SK-N-SH (cell line): ENCODE results near the gene MRPL27. TPM values are rescaled to one million over a fixed set of nuclear protein-coding genes. Genes with fewer than 3 reads are reported as not detected.

Source experiments
- CTCF ChIA-PET: fragments of 300-600, 350-600 bp; formaldehyde crosslinking; extraction: SDS; loops from one replicate; lab custom pipeline; 2021; lab: Yijun Ruan, JAX
- POLR2A ChIA-PET: fragments of 350-600 bp; sonication (Branson Sonifier 250); formaldehyde crosslinking; extraction: SDS; loops from one replicate; lab custom pipeline; 2020; ENCODE audit warnings: antibody characterized with exemption, inconsistent platforms; lab: Yijun Ruan, JAX
- DNase-seq: peaks from one replicate; pipeline ENCODE4 v3.0.0; 2012
- H2AFZ ChIP-seq: fragments of 200-600 bp; sonication (generic); 2 replicates; pipeline ENCODE4 v1.8.1; 2016; ENCODE audit warnings: antibody characterized with exemption, mild to moderate bottlenecking, low read depth
- H3F3A ChIP-seq: fragments of 200-600 bp; sonication (generic); replicated peaks from 2 replicates; pipeline ENCODE3; 2016; ENCODE audit warnings: antibody characterized with exemption, mild to moderate bottlenecking; ENCODE audit not compliant: insufficient read depth
- H3K27ac ChIP-seq, 2 experiments: fragments of 200-500 bp in 1 of 2; fragments of 200-600 bp in 1 of 2; sonication (Bioruptor generic) in 1 of 2; sonication (generic), shearing (Covaris generic) in 1 of 2; 2 replicates each; pipeline versions ENCODE4 v1.5.1 to v1.6.1; 2014 to 2016; ENCODE audit warnings: low read depth in 2 of 2, inconsistent platforms in 1 of 2, low read length in 1 of 2, mild to moderate bottlenecking in 1 of 2, mixed read lengths in 1 of 2
- H3K27me3 ChIP-seq: fragments of 200-600 bp; sonication (generic), shearing (Covaris generic); 2 replicates; pipeline ENCODE4 v1.6.1; 2016; ENCODE audit warnings: mixed run types; ENCODE audit not compliant: insufficient read depth
- H3K36me3 ChIP-seq, 2 experiments: fragments of 200-500 bp in 1 of 2; fragments of 200-600 bp in 1 of 2; sonication (Bioruptor generic) in 1 of 2; sonication (generic) in 1 of 2; replicated peaks in 1 of 2; 2 replicates each; pipeline versions ENCODE3 to v1.5.1; 2014 to 2016; ENCODE audit warnings: low read length in 1 of 2, mild to moderate bottlenecking in 1 of 2; ENCODE audit not compliant: insufficient read depth in 2 of 2, control insufficient read depth in 1 of 2
- H3K4me1 ChIP-seq, 2 experiments: fragments of 200-500 bp in 1 of 2; fragments of 200-600 bp in 1 of 2; sonication (Bioruptor generic) in 1 of 2; sonication (generic), shearing (Covaris generic) in 1 of 2; 2 replicates each; pipeline versions ENCODE4 v1.5.1 to v1.6.1; 2014 to 2016; ENCODE audit warnings: low read depth in 1 of 2, low read length in 1 of 2, mixed run types in 1 of 2; ENCODE audit not compliant: insufficient read depth in 2 of 2, control insufficient read depth in 1 of 2
- H3K4me2 ChIP-seq: fragments of 200-600 bp; sonication (generic), shearing (Covaris generic); 2 replicates; pipeline ENCODE4 v1.6.1; 2017; ENCODE audit warnings: mixed run types
- H3K4me3 ChIP-seq, 2 experiments: fragments of 200-500 bp in 1 of 2; fragments of 200-600 bp in 1 of 2; sonication (Bioruptor generic) in 1 of 2; sonication (generic), shearing (Covaris generic) in 1 of 2; 2 replicates each; pipeline versions ENCODE4 v1.5.1 to v1.8.1; 2014 to 2016; ENCODE audit warnings: low read depth in 2 of 2, inconsistent platforms in 1 of 2, low read length in 1 of 2, mild to moderate bottlenecking in 1 of 2, mixed read lengths in 1 of 2, moderate library complexity in 1 of 2
- H3K79me2 ChIP-seq: fragments of 200-600 bp; sonication (generic); 2 replicates; pipeline ENCODE4 v1.8.1; 2017; ENCODE audit warnings: mild to moderate bottlenecking; ENCODE audit not compliant: insufficient read depth
- H3K9ac ChIP-seq: fragments of 200-600 bp; sonication (generic); 2 replicates; pipeline ENCODE4 v1.6.1; 2017; ENCODE audit warnings: mixed run types
- H3K9me2 ChIP-seq: fragments of 200-600 bp; sonication (generic); 2 replicates; pipeline ENCODE4 v1.6.1; 2017; ENCODE audit warnings: mixed run types
- H3K9me3 ChIP-seq: fragments of 200-600 bp; sonication (generic); 2 replicates; pipeline ENCODE4 v1.6.1; 2017; ENCODE audit warnings: mixed run types, mild to moderate bottlenecking, moderate library complexity
- H4K20me1 ChIP-seq: fragments of 200-600 bp; sonication (generic); 2 replicates; pipeline ENCODE4 v1.6.1; 2017; ENCODE audit warnings: mild to moderate bottlenecking, mixed run types; ENCODE audit not compliant: insufficient read depth
- ELF1 ChIP-seq: IDR thresholded peaks from 2 replicates; pipeline ENCODE4 v1.4.0; 2012
- EP300 ChIP-seq, 2 experiments: IDR thresholded peaks; 2 replicates each; pipeline versions ENCODE4 v1.4.0 to v1.6.1; 2012; ENCODE audit warnings: borderline replicate concordance in 1 of 2, low read depth in 1 of 2, low read length in 1 of 2
- FOXJ3 ChIP-seq: sonication (generic); formaldehyde crosslinking; IDR thresholded peaks from 2 replicates; pipeline ENCODE4 v1.5.1; 2020; ENCODE audit warnings: mild to moderate bottlenecking, missing genetic modification reagents
- MXI1 ChIP-seq: IDR thresholded peaks from 2 replicates; pipeline ENCODE4 v1.6.1; 2012; ENCODE audit warnings: mild to moderate bottlenecking, low read depth, low read length, improper control_type of control experiment
- NRF1 ChIP-seq: IDR thresholded peaks from 2 replicates; pipeline ENCODE4 v1.6.1; 2012; ENCODE audit warnings: low read depth, mild to moderate bottlenecking, low read length
- POLR2AphosphoS5 ChIP-seq: IDR thresholded peaks from 2 replicates; pipeline ENCODE4 v1.6.1; 2012; ENCODE audit warnings: low read depth, low read length
- RCOR1 ChIP-seq: fragments of 150-350 bp; IDR thresholded peaks from 2 replicates; pipeline ENCODE4 v1.6.1; 2017; ENCODE audit warnings: antibody characterized with exemption, low read length
- RXRA ChIP-seq: IDR thresholded peaks from 2 replicates; pipeline ENCODE4 v1.4.0; 2012; ENCODE audit warnings: low read depth, mild to moderate bottlenecking, borderline replicate concordance
- TCF12 ChIP-seq: IDR thresholded peaks from 2 replicates; pipeline ENCODE4 v1.4.0; 2012
- TEAD4 ChIP-seq: IDR thresholded peaks from 2 replicates; pipeline ENCODE4 v1.4.0; 2012; ENCODE audit warnings: mild to moderate bottlenecking, borderline replicate concordance; ENCODE audit not compliant: insufficient read depth
- WGBS: methylation state at CpG from one replicate; pipeline ENCODE4 v1.1.6; 2017; ENCODE audit warnings: low lambda C conversion rate; 5-methylcytosine and 5-hydroxymethylcytosine counted together
- polyA plus RNA-seq, 3 experiments: library from polyadenylated mRNA; depleted of rRNA; stranded (reverse); fragments of >200 nt; gene quantifications; 2 replicates each; pipeline ENCODE4 v1.2.3, GENCODE V29; 2012
- TF ChIP-seq, protein P1 (sequence below): fragments of 150-350 bp; IDR thresholded peaks from 2 replicates; pipeline ENCODE4 v1.6.1; 2017; ENCODE audit warnings: antibody characterized with exemption, low read length, low read depth, borderline replicate concordance
- TF ChIP-seq, protein P2 (sequence below): IDR thresholded peaks from 2 replicates; pipeline ENCODE4 v1.4.0; 2012; ENCODE audit warnings: low read depth, borderline replicate concordance
- TF ChIP-seq, protein P3 (sequence below): IDR thresholded peaks from 2 replicates; pipeline ENCODE4 v1.4.0; 2012; ENCODE audit warnings: low read depth, borderline replicate concordance

Gene MRPL27
- polyA plus RNA-seq, 1 of the 3 experiments (the other 2 are of a cell fraction): 266 TPM

- H3K79me2 ChIP-seq: no peaks in the 10 kb centered on the region; the same call in 1 of the 2 replicates
- H3K9me3 ChIP-seq: no peaks in the 10 kb centered on the region
- no peak overlapping the region for H2AFZ ChIP-seq
- ChIA-PET POLR2A (interaction anchor here (0.9 to 2.7 kb wide), 2 partner anchors 9 to 18 kb away, joined by 3 to 12 read pairs; partner anchors contain the start of gene LRRC59), CTCF (interaction anchor here (0.9 to 2.5 kb wide), 8 partner anchors 11 to 179 kb away, joined by 3 to 17 read pairs (median 4); partner anchors contain the start of gene LRRC59)
- DNase-seq: no peak
- no peak for TF ChIP-seq EP300 (IDR thresholded peaks at IDR 0.05; ENCODE audit: borderline replicate concordance in 1 of 2, low read depth in 1 of 2, low read length in 1 of 2)
- no peak for TF ChIP-seq POLR2AphosphoS5
- TF ChIP-seq TEAD4: no peak
- TF ChIP-seq, protein P1, sequence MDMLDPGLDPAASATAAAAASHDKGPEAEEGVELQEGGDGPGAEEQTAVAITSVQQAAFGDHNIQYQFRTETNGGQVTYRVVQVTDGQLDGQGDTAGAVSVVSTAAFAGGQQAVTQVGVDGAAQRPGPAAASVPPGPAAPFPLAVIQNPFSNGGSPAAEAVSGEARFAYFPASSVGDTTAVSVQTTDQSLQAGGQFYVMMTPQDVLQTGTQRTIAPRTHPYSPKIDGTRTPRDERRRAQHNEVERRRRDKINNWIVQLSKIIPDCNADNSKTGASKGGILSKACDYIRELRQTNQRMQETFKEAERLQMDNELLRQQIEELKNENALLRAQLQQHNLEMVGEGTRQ: no peak
- no peak for TF ChIP-seq NRF1
- no peak for TF ChIP-seq FOXJ3 (CRISPR knock-in tag)
- no peak for TF ChIP-seq RXRA
- no peak for TF ChIP-seq TCF12
- WGBS: 94% methylated on average over 6 of the region's 6 CpGs
- H3K9me2 ChIP-seq: no peaks in the 10 kb centered on the region
- H3K4me1 ChIP-seq: peaks cover 0 to 12% of the 10 kb centered on the region in 2 experiments; a peak in 1 of 4 replicates
- no peak overlapping the region for H3K9ac ChIP-seq
- H3K27ac ChIP-seq: no peak overlapping the region
- no peaks in the 10 kb centered on the region for H3K27me3 ChIP-seq
- peaks cover 34% of the 10 kb centered on the region for H3F3A ChIP-seq
- H3K36me3 ChIP-seq: peaks cover 35 to 59% of the 10 kb centered on the region in 2 experiments
- no peak overlapping the region for H3K4me3 ChIP-seq
- H4K20me1 ChIP-seq: no peaks in the 10 kb centered on the region
- no peak overlapping the region for H3K4me2 ChIP-seq
Observed at GRCh38 chr17:50379351-50380132, 6.6 kb upstream of the MRPL27 start.

DNA sequence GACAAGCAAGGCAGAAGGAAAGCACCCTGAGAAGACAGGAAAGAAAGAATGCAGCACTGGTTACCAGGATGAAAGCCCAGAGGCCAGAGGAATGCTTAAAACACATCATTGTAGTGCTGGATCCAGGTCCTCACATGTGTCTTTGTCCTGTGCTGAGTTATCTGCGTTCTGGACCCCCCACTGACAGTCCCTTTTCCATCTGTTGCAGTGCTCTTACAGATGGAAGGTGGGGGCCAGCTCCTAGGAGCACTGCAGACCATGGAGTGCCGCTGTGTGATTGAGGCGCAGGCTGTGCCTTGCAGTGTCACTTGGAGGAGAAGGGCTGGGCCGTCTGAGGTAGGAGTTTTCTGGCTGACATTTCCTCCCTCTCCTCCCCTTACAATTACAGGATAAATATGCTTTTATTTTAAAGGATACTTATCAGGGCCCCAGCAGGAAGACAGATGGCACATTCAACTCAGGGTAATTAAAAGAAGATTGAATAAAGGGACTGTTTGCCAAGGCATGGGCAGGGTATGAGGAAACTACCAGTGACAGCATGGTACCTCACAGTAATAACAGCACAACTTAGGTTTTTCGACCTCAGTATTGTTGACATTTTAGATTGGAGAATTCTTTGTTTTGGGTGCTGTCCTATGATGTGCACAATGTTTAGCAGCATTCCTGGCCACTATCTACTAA, 3.0 kb upstream of the MRPL27 start:
- Histone ChIP-seq H3K4me1 (peaks cover 0 to 27% of the 10 kb centered on the region in 2 experiments; a peak in 2 of 4 replicates), H3K4me3 (no peak overlapping the region), H3K4me2 (no peak overlapping the region), H3K9me2 (no peaks in the 10 kb centered on the region), H3K9me3 (no peaks in the 10 kb centered on the region), H2AFZ (no peak overlapping the region), H3K27ac (peak overlapping the region in 1 of 2 experiments; percentile 35; a peak in 2 of 4 replicates), H3K36me3 (peaks cover 5 to 27% of the 10 kb centered on the region in 2 experiments), H3K27me3 (no peaks in the 10 kb centered on the region), H3F3A (peaks cover 13% of the 10 kb centered on the region), H3K79me2 (peaks cover 28% of the 10 kb centered on the region), H3K9ac (no peak overlapping the region), H4K20me1 (no peaks in the 10 kb centered on the region)
- TF ChIP-seq, protein P2, sequence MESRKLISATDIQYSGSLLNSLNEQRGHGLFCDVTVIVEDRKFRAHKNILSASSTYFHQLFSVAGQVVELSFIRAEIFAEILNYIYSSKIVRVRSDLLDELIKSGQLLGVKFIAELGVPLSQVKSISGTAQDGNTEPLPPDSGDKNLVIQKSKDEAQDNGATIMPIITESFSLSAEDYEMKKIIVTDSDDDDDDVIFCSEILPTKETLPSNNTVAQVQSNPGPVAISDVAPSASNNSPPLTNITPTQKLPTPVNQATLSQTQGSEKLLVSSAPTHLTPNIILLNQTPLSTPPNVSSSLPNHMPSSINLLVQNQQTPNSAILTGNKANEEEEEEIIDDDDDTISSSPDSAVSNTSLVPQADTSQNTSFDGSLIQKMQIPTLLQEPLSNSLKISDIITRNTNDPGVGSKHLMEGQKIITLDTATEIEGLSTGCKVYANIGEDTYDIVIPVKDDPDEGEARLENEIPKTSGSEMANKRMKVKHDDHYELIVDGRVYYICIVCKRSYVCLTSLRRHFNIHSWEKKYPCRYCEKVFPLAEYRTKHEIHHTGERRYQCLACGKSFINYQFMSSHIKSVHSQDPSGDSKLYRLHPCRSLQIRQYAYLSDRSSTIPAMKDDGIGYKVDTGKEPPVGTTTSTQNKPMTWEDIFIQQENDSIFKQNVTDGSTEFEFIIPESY: no peak
- no peak for TF ChIP-seq ELF1
- TF ChIP-seq RCOR1: 0 out of 2 replicates have a peak, but pooled peaks have one; percentile 14
- TF ChIP-seq MXI1: peak; percentile 46; the same call in 1 of the 2 replicates
- TF ChIP-seq, protein P3, sequence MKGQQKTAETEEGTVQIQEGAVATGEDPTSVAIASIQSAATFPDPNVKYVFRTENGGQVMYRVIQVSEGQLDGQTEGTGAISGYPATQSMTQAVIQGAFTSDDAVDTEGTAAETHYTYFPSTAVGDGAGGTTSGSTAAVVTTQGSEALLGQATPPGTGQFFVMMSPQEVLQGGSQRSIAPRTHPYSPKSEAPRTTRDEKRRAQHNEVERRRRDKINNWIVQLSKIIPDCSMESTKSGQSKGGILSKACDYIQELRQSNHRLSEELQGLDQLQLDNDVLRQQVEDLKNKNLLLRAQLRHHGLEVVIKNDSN: no peak
- POLR2A ChIA-PET: interaction anchor here (0.9 kb wide), 1 partner anchor 12 kb away, joined by 4 read pairs; no protein-coding TSS in a partner anchor
- CTCF ChIA-PET: interaction anchor here (0.7 to 8.1 kb wide), 7 partner anchors 11 to 214 kb away, joined by 3 to 51 read pairs (median 3); partner anchors contain the start of gene LRRC59
- DNase-seq: peak; percentile 38
- WGBS: 60% methylated on average over 5 of the region's 5 CpGs
